H1 (cell line): ENCODE results near the gene SPDYE5.
"Not testable (repeated sequence)": the region's sequence is repeated elsewhere in the genome, so short reads cannot be mapped to it uniquely, and the experiment has no call there.

Experiments
- BCL11A ChIP-seq, 2 experiments: IDR thresholded peaks; one replicate each; pipeline ENCODE4 v1.6.1; 2011; ENCODE audit warnings: low read depth in 2 of 2, low read length in 2 of 2, mild to moderate bottlenecking in 2 of 2
- EZH2 ChIP-seq: fragments of 200-600 bp; sonication (generic); IDR thresholded peaks from 2 replicates; pipeline ENCODE4 v1.7.1; 2012; ENCODE audit warnings: low read depth, mild to moderate bottlenecking, moderate library complexity, low read length, inconsistent platforms; ENCODE audit not compliant: severe bottlenecking
- HDAC2 ChIP-seq, 2 experiments: fragments of 300-600 bp in 1 of 2; sonication (generic) in 1 of 2; IDR thresholded peaks; 2 replicates each; pipeline ENCODE4 v1.6.1; 2011 to 2012; ENCODE audit warnings: low read depth in 2 of 2, low read length in 2 of 2, mild to moderate bottlenecking in 2 of 2, moderate library complexity in 2 of 2, borderline replicate concordance in 1 of 2, inconsistent platforms in 1 of 2
- HDAC6 ChIP-seq: IDR thresholded peaks from one replicate; pipeline ENCODE4 v1.7.1; 2012; ENCODE audit warnings: low read depth, mild to moderate bottlenecking, inconsistent platforms, low read length, moderate library complexity
- POLR2A ChIP-seq, 2 experiments: IDR thresholded peaks; 1 replicate in 1 of 2; 2 replicates in 1 of 2; pipeline ENCODE4 v1.6.1; 2011; ENCODE audit warnings: low read depth in 2 of 2, low read length in 2 of 2, mild to moderate bottlenecking in 2 of 2; ENCODE audit errors: control extremely low read depth in 1 of 2
- SAP30 ChIP-seq: fragments of 300-600 bp; sonication (generic); IDR thresholded peaks from 2 replicates; pipeline ENCODE4 v1.7.1; 2012; ENCODE audit warnings: low read length, moderate library complexity, mild to moderate bottlenecking, inconsistent platforms; ENCODE audit not compliant: insufficient read depth, insufficient replicate concordance
- SP1 ChIP-seq: IDR thresholded peaks from 2 replicates; pipeline ENCODE4 v1.6.1; 2011; ENCODE audit warnings: low read depth, low read length
- TAF1 ChIP-seq: IDR thresholded peaks from 2 replicates; pipeline ENCODE4 v1.6.1; 2011; ENCODE audit warnings: mild to moderate bottlenecking, low read depth, low read length
- TF ChIP-seq, protein P1 (sequence below), 3 experiments: IDR thresholded peaks; 1 replicate in 2 of 3; 2 replicates in 1 of 3; pipeline versions ENCODE4 v1.5.1 to v1.6.1; 2011; ENCODE audit warnings: low read length in 3 of 3, mild to moderate bottlenecking in 3 of 3, inconsistent platforms in 2 of 3, low read depth in 1 of 3, moderate library complexity in 1 of 3; ENCODE audit not compliant: insufficient read depth in 1 of 3; ENCODE audit errors: control extremely low read depth in 1 of 3
- TF ChIP-seq, protein P2 (sequence below): IDR thresholded peaks from 2 replicates; pipeline ENCODE4 v1.6.1; 2011; ENCODE audit warnings: low read length, improper control_type of control experiment
- TF ChIP-seq, protein P3 (sequence below): IDR thresholded peaks from 2 replicates; pipeline ENCODE4 v1.6.1; 2012; ENCODE audit warnings: inconsistent platforms

DNA sequence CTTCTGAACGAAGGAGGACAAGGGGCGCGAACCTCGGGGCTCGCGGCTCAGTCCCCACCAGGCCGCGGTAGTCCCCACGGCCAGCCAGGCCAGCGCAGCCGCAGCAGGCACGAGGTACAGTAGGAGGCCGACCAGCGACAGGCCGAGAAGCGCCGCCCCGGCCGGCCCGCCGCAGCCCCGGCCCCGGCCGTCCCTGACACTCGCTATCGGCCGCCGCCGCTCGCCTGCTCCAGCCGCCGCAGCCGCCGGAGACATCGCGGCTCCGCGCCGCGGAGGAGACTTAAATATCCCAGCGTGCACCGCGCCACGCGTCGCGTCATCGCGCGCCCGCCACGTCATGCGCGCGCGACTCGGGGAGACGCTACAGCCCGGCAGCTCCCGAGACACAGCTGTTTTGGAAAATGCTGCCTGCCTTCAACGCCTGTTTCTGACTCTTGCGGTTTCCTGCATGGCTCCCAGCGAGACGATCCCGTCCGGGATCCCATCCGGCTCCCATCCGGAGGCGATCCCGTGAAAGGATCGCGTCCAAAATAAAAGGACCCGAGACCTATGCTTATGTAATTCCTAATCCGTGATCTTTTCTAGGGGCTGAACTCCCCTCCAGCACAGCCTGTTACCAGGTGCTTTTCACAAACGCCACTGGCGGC lies 49.5 kb upstream of the SPDYE5 start:
- TF ChIP-seq, protein P1, sequence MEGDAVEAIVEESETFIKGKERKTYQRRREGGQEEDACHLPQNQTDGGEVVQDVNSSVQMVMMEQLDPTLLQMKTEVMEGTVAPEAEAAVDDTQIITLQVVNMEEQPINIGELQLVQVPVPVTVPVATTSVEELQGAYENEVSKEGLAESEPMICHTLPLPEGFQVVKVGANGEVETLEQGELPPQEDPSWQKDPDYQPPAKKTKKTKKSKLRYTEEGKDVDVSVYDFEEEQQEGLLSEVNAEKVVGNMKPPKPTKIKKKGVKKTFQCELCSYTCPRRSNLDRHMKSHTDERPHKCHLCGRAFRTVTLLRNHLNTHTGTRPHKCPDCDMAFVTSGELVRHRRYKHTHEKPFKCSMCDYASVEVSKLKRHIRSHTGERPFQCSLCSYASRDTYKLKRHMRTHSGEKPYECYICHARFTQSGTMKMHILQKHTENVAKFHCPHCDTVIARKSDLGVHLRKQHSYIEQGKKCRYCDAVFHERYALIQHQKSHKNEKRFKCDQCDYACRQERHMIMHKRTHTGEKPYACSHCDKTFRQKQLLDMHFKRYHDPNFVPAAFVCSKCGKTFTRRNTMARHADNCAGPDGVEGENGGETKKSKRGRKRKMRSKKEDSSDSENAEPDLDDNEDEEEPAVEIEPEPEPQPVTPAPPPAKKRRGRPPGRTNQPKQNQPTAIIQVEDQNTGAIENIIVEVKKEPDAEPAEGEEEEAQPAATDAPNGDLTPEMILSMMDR (IDR thresholded peaks at IDR 0.05; ENCODE audit: control extremely low read depth in 1 of 3, insufficient read depth in 1 of 3, low read depth in 1 of 3, low read length in 3 of 3): not testable (repeated sequence)
- not testable (repeated sequence) for TF ChIP-seq POLR2A (IDR thresholded peaks at IDR 0.05; ENCODE audit: control extremely low read depth in 1 of 2, low read depth in 2 of 2, low read length in 2 of 2); SAP30; EZH2; BCL11A (IDR thresholded peaks at IDR 0.05; ENCODE audit: low read depth in 2 of 2, low read length in 2 of 2); HDAC6; SP1; HDAC2 (IDR thresholded peaks at IDR 0.05; ENCODE audit: borderline replicate concordance in 1 of 2, low read depth in 2 of 2, low read length in 2 of 2)
- TF ChIP-seq, protein P2, sequence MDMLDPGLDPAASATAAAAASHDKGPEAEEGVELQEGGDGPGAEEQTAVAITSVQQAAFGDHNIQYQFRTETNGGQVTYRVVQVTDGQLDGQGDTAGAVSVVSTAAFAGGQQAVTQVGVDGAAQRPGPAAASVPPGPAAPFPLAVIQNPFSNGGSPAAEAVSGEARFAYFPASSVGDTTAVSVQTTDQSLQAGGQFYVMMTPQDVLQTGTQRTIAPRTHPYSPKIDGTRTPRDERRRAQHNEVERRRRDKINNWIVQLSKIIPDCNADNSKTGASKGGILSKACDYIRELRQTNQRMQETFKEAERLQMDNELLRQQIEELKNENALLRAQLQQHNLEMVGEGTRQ: not testable (repeated sequence)
- TF ChIP-seq TAF1: 0 out of 2 replicates have a peak, but pooled peaks have one; percentile 35
- TF ChIP-seq, protein P3, sequence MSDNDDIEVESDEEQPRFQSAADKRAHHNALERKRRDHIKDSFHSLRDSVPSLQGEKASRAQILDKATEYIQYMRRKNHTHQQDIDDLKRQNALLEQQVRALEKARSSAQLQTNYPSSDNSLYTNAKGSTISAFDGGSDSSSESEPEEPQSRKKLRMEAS: not testable (repeated sequence)
